ENCODE results near the gene KANSL1L.
A peak's percentile ranks its signal among the peaks of the same experiment; 100 is the strongest.

DNA sequence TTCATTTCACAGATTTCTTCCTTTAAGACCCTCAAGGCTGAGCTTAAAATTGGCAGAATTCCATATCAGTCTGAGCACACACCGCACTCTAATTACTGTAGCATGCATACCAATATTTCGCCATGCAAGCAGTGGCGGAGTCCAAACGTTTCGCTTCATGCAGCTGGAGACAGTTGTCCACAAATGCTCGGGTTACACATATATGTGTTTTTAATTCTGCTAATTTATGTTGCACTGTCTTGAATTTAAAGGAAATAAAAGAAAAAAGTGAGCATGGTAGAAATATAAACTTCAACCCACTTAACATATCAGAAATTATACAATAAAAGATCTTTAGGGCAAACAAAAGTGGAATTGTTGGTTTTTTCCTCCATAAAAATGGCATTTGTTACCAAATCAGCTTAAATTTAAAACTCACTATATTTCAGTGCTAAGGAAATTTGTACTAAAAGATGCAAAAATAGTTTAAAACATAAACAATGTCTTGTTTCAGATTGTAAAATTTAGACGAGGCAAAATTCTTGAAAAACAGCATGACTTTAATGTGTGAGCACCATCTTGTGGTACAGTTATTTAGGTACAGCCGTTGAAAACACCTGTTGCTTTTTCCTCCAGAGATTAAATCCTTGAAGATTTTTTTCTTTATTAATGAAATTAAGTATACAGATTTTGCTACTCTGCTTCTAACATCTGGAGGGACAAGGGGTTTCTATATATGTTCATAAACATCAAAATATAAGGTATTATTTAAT lies 24.1 kb upstream of the KANSL1L start:
- TF ChIP-seq POLR2A (IDR thresholded peaks at IDR 0.05; ENCODE audit: borderline replicate concordance, extremely low read depth, insufficient read depth, insufficient read length) (no peak), EZH2phosphoT487 (IDR thresholded peaks at IDR 0.05; ENCODE audit: borderline replicate concordance) (no peak), SIN3A (IDR thresholded peaks at IDR 0.05; ENCODE audit: low read depth) (no peak), POLR2AphosphoS5 (IDR thresholded peaks at IDR 0.05; ENCODE audit: low read depth, low read length) (no peak), ZFX (IDR thresholded peaks at IDR 0.05) (no peak), ZNF274 (IDR thresholded peaks at IDR 0.05; ENCODE audit: low read depth, low read length) (no peak), ELF1 (IDR thresholded peaks at IDR 0.05; ENCODE audit: borderline replicate concordance, low read depth) (no peak), EZH2 (IDR thresholded peaks at IDR 0.05) (no peak)
- TF ChIP-seq, protein P1, sequence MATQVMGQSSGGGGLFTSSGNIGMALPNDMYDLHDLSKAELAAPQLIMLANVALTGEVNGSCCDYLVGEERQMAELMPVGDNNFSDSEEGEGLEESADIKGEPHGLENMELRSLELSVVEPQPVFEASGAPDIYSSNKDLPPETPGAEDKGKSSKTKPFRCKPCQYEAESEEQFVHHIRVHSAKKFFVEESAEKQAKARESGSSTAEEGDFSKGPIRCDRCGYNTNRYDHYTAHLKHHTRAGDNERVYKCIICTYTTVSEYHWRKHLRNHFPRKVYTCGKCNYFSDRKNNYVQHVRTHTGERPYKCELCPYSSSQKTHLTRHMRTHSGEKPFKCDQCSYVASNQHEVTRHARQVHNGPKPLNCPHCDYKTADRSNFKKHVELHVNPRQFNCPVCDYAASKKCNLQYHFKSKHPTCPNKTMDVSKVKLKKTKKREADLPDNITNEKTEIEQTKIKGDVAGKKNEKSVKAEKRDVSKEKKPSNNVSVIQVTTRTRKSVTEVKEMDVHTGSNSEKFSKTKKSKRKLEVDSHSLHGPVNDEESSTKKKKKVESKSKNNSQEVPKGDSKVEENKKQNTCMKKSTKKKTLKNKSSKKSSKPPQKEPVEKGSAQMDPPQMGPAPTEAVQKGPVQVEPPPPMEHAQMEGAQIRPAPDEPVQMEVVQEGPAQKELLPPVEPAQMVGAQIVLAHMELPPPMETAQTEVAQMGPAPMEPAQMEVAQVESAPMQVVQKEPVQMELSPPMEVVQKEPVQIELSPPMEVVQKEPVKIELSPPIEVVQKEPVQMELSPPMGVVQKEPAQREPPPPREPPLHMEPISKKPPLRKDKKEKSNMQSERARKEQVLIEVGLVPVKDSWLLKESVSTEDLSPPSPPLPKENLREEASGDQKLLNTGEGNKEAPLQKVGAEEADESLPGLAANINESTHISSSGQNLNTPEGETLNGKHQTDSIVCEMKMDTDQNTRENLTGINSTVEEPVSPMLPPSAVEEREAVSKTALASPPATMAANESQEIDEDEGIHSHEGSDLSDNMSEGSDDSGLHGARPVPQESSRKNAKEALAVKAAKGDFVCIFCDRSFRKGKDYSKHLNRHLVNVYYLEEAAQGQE (IDR thresholded peaks at IDR 0.05; ENCODE audit: low read depth) = no peak
- TF ChIP-seq, protein P2, sequence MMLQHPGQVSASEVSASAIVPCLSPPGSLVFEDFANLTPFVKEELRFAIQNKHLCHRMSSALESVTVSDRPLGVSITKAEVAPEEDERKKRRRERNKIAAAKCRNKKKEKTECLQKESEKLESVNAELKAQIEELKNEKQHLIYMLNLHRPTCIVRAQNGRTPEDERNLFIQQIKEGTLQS (IDR thresholded peaks at IDR 0.05) = no peak
- TF ChIP-seq, protein P3, sequence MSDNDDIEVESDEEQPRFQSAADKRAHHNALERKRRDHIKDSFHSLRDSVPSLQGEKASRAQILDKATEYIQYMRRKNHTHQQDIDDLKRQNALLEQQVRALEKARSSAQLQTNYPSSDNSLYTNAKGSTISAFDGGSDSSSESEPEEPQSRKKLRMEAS (IDR thresholded peaks at IDR 0.05) = no peak
- TF ChIP-seq, protein P4, sequence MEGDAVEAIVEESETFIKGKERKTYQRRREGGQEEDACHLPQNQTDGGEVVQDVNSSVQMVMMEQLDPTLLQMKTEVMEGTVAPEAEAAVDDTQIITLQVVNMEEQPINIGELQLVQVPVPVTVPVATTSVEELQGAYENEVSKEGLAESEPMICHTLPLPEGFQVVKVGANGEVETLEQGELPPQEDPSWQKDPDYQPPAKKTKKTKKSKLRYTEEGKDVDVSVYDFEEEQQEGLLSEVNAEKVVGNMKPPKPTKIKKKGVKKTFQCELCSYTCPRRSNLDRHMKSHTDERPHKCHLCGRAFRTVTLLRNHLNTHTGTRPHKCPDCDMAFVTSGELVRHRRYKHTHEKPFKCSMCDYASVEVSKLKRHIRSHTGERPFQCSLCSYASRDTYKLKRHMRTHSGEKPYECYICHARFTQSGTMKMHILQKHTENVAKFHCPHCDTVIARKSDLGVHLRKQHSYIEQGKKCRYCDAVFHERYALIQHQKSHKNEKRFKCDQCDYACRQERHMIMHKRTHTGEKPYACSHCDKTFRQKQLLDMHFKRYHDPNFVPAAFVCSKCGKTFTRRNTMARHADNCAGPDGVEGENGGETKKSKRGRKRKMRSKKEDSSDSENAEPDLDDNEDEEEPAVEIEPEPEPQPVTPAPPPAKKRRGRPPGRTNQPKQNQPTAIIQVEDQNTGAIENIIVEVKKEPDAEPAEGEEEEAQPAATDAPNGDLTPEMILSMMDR (IDR thresholded peaks at IDR 0.05 in 2 of 3, conservative IDR thresholded peaks at IDR 0.05 in 1 of 3; ENCODE audit: borderline replicate concordance in 1 of 3, insufficient read depth in 1 of 3, low read depth in 2 of 3, low read length in 2 of 3) = peak; percentile 48 to 85 (median 75); a peak in 5 of 6 replicates

Measured in HCT116 (cell line).